COLO668 (cell line): ENCODE measurements around the gene GLRA1.
"Not testable (repeated sequence)": the region's sequence is repeated elsewhere in the genome, so short reads cannot be mapped to it uniquely, and the experiment has no call there.

Experiments used
- DNase-seq: peaks from one replicate; lab custom pipeline; 2025; ENCODE audit not compliant: unreplicated experiment; lab: John Stamatoyannopoulos, UW

The GLRA1 gene

DNA sequence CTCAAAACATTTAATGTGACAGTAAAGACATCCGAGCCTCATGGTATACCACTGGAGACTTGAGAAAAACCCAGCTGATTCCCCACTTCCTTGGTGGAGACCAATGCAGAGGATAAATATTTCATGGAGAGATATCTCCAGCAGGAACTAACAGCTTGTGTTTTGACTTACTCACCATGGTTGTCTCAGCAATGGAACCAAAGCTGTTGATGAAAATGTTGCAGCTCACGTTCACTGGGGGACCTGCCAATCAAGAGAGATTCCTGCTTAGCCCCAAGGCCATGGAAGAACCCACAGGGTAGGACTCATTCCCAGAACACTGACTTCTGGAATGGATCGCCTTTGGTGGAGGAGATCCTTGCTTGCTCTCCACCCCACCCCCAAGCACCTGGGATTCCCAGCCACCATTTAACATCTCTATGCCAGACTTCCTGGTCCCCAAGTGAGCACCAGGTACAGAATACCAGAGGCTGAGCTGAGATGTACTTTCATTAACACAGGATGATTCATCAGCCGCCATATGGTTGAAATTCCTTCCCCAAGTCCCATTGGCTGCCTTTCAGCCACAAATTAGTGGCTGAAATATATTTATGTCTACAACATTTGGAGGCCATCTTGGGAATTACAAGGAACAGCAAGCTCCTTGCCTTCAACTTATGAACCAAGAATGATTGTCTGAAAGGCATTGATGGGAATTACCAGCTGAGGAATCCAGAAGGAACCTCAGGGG is 37.9 kb downstream of the GLRA1 start:
- no peak for DNase-seq

DNA sequence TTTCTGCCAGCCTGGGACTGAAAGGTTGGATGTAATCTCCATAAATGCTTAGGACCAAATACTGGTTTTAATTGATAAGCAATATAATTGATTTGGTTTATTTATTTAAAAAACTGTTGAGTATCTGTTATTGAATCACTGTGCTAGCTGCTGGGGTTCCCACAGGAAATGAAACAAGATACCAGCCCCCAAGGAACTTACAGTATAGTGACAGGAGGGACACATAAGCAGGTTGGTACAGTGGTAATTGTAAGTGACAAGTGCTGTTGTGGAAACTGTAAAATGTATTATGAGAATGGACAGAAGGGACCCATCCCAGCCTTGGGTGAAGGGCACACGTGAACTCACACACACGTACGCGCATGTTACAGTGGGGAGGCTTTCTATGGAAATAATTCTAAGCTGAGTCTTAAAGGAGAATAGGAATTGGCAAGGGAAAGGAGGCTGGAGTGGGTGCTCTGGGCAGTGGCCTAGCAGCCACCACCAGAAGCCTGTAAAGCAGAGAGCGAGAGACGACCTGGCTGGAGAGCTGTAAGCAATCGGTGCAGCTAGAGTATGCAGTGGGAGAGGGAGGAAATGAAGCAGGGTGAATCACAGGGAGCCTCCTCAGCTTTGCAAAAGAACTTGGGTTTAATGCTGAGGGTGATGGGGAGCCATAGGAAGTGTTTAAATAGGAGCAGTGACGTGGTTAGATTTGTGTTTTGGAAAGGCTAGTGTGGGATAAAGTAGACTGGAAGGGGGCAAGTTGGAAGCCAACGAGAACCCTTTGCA is 39.3 kb downstream of the GLRA1 start:
- DNase-seq = no peak

DNA sequence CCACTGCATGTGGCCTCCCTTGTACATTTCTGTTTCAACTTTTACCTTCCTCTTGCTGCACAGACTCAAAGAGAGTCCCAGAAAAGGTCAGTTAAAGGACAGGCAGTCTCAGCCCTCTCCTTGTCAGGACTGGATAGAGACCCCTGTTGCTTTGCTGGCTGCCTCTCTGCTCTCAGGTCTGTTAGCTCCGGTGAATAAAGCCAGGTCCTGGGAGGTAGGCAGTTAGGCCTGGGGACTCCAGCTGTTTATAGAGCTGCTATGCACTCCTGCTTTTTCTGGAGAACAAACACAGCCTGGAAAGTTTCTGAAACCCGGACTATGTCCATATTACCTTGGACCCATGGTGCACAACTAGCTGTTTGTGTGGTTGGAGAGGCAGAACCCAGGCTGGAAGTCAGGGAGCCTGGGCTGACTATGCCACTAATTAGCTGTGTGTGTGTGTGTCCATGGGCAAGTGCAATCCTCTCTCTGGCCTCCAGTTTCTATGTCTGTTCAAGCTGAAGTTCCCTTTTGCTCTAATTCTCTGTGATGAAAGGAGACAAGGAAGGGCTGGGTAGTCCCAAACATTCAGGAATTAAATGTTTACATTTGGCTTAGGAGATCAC is 42.9 kb downstream of the GLRA1 start:
- no peak for DNase-seq

DNA sequence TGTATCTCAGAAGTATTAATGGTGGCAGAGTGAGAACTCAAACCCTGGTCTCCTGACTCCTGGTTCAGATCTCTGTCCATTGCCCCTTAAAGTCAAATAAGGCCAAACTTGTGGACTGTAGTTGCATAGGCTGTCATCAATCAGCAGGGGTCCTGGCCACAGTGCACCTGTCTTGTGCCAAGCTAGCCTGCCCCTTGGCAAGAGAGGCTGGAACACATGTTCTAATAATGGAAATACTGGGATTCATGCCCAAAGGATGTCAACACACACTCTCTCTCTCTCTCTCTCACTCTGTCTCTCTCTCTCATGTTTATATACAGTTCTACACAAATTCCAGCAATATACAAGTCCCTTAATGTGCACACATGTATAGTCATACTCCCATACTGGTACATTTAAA is 44.3 kb downstream of the GLRA1 start:
- no peak for DNase-seq

DNA sequence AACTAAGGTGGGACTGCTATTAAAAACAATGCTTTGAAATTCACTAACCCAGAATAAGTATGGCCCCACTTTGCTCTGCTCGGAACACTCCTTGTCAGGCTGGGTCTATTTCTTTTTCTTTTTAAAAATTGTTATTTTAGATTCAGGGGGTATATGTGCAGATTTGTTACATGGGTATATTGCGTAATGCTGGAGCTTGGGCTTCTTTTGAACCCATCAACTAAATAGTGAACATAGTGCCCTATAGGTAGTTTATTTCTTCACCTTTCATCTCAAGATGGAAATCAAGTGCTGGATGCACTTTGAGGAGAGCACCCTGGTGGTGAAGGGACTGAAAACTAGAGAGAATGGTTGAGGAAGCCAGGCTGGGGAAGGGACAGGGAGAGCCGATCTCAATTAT is 51.0 kb downstream of the GLRA1 start:
- DNase-seq = no peak

DNA sequence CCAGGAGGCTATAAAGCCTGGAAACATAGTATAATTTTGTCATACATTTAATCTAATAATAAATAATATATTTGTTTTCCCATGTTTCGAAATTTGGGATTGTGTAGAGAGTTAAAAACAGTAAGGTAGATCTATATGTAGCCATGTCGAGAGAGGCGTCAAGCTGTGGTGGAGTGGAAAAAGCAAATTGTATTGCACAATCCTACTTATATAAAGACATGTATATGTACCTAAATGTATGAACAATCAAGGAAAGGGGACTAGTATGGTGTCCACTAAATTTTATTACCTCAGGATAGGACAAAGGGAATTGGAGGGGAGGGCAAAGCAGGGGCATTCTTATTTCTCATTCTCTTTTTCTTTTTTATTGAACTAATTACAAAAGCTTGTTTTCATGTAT is 52.0 kb downstream of the GLRA1 start:
- no peak for DNase-seq

DNA sequence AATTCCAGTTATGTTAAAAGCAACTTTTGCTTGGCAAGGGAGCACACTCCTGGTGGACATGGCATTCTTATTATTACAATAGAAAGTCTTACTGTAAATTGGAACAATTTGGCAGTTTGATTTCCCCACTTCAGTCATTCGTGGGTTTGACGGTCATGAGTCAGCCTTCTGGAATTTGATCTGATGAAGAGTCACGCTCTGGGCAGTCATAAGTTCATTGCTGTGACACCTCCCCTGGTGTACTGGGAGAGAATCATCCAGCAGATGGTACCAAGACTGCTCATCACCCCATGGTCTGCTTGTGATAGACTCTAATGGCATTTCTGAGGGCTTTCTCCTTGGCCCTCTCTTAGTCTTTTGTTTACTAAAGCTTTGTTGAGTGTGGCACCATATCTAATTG is 53.8 kb downstream of the GLRA1 start:
- no peak for DNase-seq

DNA sequence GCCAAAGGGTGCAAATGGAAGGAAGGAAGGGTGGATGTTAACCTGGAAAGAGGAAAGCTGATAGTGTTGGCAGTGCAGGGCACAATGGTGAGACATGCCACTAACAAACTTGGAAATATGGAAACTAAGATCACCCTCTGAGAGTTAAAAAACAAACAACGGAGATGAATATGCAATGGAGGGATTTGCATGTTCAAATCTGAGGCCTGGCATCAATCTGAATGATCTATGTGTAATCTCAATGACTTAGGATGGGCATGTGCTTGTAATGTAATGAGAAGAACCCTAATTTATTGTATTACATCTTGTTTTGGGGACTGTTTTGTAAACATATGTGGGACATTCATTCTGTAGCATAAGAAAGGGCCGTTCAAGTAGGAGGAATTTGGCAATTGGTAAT is 54.4 kb downstream of the GLRA1 start:
- DNase-seq = no peak

DNA sequence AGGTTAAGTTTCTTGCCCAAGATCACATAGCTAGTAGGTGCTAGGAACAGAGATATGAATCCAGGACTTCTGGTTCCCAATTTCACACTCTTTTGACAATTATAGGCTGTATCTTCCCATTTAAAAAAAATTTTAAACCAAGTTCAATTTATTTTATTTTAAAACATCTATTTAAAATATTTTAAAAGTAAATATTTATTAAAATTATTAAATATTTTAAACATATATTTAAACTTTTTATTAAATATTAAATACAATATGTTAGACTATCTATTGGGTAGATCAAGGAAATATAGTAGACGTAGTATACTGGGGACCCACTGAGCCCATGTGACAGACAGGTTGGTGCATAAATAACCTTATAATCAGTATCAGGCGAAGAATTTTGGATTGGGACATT is 54.8 kb downstream of the GLRA1 start:
- no peak for DNase-seq

DNA sequence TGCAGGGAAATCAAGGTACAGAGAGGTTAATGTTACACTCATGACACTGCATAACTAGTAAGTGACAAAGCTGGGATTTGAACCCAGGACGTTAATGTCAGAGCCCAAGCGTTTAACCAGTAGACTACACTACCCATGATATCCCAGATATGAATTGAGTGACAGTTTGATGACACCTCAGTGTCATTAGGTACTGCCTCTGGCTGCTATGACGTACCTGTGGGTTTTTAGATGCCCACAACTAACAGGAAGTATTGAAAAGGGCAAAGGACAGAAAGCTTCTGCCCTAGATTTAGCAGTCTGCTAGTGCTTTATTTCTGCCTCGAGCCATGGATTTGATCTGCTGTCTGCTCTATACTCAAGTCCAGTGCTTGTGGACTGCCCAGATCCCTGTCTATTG is 56.2 kb downstream of the GLRA1 start:
- no peak for DNase-seq

DNA sequence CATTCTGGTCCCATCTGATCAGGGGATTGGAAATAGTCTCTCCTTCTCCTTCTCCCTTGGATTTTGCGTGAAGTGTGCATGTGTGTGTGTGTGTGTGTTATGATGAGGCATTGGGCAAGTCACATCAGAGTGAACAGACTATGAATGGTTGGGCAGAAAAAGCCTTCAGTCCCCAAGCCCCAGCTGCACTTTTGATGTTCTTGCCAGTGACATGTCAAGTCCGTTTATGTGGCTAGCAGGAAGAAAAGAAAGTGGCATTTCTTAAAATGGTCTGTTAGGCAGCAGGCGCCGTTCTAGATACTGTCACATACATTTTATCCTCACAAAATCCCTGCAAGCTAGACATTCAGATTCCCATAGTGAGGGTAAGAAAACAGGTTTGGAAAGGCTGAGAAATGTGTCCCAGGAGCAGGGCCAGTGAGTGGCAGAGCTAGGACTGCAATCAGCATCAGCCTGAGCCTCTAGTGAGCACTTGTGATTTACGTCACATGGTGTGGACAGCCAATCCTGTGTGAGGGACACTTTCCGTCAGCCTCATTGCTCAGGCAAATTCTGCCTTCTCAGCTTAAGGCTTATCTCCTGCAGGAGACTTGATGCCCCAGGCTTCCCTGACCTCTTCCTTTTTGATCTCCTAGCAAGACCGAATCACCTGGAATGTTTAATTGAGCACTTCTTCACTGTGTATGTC is 60.4 kb downstream of the GLRA1 start:
- DNase-seq = no peak

DNA sequence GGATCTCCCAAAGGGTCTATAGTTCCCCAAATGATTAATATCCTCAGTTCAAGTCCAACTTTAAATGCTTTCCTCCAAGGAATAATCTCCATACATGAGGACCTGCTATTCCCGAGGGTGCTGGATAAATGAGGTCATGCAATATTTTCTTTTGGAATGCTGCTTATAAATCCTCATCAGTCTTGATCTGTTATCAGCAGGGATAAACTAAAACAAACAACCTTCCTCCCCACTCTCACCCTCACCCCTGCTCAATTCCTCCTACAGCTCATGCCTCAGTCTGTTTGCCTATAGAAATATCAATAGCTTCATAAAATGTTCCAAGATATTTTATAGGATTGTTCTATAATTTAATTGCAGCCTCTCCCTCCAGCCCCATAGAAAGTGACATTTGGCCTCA is 61.1 kb downstream of the GLRA1 start:
- DNase-seq = no peak

DNA sequence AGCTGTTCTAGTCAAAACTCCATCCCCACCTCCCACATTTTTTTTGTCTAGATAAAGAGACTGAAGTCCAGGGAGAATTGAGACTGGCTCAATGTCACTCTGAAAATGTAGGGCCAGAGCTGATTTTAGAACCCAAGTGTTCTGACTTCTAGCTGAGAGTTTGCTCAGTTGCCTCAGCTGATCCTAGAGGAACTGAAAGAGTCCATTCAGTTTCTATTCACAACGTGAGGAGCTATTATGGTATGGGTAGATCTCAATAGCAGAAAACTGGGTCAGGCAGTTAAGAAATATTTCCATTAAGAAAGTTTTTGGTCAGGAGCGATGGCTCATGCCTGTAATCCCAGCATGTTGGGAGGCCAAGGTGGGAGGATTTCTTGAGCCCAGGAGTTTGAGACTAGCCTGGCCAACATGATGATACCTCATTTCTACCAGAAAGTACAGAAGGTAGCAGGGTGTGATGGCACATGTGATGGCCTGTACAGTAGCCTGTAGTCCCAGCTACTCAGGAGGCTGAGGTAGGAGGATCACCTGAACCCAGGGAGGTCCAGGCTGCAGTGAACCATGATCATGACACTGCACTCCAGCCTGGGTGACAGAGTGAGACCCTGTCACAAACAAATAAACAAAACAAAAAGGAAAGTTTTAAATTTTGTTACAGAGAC is 61.7 kb downstream of the GLRA1 start:
- no peak for DNase-seq

DNA sequence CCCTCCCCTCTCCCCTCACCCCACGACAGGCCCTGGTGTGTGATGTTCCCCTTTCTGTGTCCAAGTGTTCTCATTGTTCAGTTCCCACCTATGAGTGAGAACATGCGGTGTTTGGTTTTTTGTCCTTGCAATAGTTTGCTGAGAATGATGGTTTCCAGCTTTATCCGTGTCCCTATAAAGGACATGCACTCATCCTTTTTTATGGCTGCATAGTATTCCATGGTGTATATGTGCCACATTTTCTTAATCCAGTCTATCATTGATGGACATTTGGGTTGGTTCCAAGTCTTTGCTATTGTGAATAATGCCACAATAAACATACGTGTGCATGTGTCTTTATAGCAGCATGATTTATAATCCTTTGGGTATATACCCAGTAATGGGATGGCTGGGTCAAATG is 63.8 kb downstream of the GLRA1 start:
- not testable (repeated sequence) for DNase-seq

DNA sequence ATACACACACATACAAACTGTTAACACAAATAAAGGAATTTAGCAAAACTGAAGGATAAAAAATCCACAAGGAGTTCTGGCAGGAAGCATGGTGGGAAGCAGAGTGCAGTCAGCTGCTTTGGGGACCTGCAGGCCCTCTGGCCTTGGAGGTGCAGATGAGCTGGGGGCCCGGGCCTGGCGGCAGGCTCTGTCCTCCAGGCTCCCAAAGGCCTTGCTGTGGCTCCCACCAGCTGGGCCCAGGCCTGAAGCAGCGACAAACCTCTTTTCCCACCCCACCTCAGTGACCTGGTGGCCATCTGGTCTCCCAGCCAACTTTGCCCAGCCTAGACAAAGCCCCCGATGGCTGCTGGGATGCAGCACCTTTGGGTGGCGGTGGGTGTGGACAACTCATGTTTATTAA is 67.8 kb downstream of the GLRA1 start:
- DNase-seq = no peak

DNA sequence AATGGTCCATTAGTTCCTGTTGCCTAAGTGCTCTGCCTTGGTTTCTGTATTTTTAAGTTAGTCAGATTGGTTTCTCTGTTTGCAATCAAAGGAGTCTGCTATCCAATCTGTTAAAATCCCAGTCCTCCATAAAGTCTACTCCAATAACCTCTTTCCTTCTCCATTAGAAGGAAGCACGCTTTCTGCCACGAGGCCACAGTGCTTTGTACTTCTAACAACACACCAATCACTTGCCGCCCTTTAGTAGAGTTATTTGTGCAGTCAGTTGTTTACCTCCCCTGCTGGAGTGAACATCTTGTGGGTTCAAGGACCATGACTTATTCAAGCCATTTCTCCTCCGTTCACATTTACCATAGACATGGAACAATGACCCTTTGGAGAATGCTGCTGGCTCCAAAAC is 69.0 kb downstream of the GLRA1 start:
- DNase-seq = no peak

DNA sequence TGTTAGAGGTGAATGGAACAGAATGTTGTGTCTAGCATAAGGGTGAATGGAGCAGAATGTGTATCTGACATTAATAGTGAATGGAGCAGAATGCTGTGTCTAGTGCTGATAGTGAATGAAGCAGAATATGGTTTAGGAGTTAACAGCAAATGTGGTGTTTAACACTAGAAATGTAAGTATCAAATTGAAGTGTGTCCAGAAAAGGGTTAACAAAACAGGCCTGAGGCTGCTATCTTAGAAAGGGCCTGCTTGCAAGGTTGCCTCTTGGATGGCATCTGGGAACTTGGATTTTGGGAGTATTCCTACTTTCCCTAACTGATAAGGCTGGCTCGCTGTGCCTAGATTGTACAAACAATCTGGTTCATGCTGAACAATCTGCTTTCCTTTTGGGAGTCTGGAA is 76.8 kb downstream of the GLRA1 start:
- no peak for DNase-seq

DNA sequence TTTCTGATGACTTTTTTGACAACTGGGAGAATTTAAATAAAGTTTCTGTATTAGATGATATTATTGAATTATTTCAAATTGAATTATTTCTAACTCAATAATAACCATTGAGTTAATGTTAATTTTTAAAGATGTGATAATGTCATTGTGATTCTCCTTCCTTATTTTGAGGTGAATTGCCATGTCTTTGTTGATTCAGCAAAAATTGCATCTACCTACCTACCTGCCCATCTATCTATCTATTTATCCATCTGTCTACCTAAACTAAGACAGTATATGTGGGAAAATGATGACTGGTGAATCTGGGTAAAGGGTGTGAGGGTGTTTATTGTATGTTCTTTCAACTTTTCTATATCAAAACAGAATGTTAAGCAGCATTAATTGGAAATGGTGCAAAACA is 77.9 kb downstream of the GLRA1 start:
- no peak for DNase-seq

DNA sequence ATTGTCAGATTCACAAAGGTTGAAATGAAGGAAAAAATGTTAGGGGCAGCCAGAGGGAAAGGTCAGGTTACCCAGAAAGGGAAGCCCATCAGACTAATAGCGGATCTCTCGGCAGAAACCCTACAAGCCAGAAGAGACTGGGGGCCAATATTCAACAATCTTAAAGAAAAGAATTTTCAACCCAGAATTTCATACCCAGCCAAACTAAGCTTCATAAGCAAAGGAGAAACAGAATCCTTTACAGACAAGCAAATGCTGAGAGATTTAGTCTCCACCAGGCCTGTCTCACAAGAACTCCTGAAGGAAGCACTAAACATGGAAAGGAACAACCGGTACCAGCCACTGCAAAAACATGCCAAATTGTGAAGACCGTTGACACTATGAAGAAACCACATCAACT is 91.8 kb downstream of the GLRA1 start:
- not testable (repeated sequence) for DNase-seq

DNA sequence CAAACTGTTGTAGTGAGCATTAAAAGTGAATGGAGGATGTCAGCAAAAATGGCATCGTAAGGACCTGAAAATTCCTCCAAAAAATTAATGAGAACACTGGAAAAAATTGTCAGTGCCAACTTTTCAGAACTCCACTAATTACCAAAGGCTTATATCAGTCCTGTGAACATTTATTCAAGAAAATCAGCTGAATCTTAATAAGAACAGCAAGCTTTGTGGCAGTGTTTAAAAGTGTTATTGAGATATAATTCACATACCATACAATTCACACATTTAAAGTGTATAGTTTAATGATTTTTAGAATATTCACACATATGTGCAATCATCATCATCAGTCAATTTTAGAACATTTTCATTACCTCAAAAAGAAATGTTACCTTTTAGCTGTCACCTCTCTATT is 95.3 kb downstream of the GLRA1 start:
- DNase-seq = no peak

DNA sequence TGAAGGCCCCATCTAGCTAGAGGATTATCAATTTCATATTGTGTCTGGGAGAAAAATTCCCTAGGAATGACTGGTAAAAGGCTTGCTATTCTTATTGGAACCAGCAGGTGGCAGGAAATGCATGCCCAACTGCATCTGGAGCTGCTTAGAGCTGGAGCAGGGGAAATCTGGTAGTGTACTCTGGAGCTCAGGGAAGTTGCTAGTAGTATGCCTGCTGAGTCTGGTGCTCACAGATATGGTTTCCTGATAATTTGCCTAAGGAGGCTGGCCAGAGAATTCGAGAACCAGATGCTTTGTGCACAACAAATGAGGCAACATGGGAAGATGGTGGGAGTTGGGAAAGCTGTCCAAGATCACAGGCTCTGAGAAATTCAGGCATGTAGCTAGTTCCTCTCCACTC is 99.2 kb downstream of the GLRA1 start:
- peak; percentile 37 for DNase-seq
